ENCODE data around the gene TES.
A peak's percentile ranks its signal among the peaks of the same experiment; 100 is the strongest.

Gene TES

GRCh38 chr7:116211913-116212596, 1.7 kb downstream of the TES start:
- no peaks in the 10 kb centered on the region for H3K9me3 ChIP-seq (ENCODE audit: insufficient read depth, low read depth, low read length)
- peak overlapping the region; percentile 78; the same call in 1 of the 2 replicates for H3K9ac ChIP-seq (ENCODE audit: low read depth, low read length)
- 52% methylated on average over 5 of the region's 7 CpGs for WGBS
- peaks cover 18% of the 10 kb centered on the region for H3K4me1 ChIP-seq (ENCODE audit: insufficient read depth, low read length)
- H3K4me3 ChIP-seq (ENCODE audit: low read length) = peak overlapping the region; percentile 92
- H3K27me3 ChIP-seq (ENCODE audit: insufficient read depth, low read length) = peaks cover 39% of the 10 kb centered on the region; the same call in 1 of the 2 replicates
- H3K36me3 ChIP-seq (ENCODE audit: insufficient read depth, low read length) = no peaks in the 10 kb centered on the region
- no peak overlapping the region for H3K27ac ChIP-seq (ENCODE audit: low read depth, low read length)

GRCh38 chr7:116212869-116213268, 2.5 kb downstream of the TES start:
- H3K4me1 ChIP-seq (ENCODE audit: insufficient read depth, low read length) = peaks cover 18% of the 10 kb centered on the region
- H3K27ac ChIP-seq (ENCODE audit: low read depth, low read length) = no peak overlapping the region
- no peaks in the 10 kb centered on the region for H3K9me3 ChIP-seq (ENCODE audit: insufficient read depth, low read depth, low read length)
- H3K36me3 ChIP-seq (ENCODE audit: insufficient read depth, low read length) = no peaks in the 10 kb centered on the region
- H3K9ac ChIP-seq (ENCODE audit: low read depth, low read length) = no peak overlapping the region
- H3K27me3 ChIP-seq (ENCODE audit: insufficient read depth, low read length) = peaks cover 39% of the 10 kb centered on the region; the same call in 1 of the 2 replicates
- WGBS = 72% methylated on average over 4 of the region's 4 CpGs
- H3K4me3 ChIP-seq (ENCODE audit: low read length) = no peak overlapping the region

GRCh38 chr7:116213361-116214130, 3.2 kb downstream of the TES start:
- WGBS = 89% methylated on average over 2 of the region's 4 CpGs

GRCh38 chr7:116214921-116215320, 4.6 kb downstream of the TES start:
- 100% methylated on average over 2 of the region's 3 CpGs for WGBS
- peaks cover 15% of the 10 kb centered on the region for H3K4me1 ChIP-seq (ENCODE audit: insufficient read depth, low read length)

More at GRCh38 chr7:116213361-116214130, 3.2 kb downstream of the TES start:
- H3K27me3 ChIP-seq (ENCODE audit: insufficient read depth, low read length) = peaks cover 39% of the 10 kb centered on the region; the same call in 1 of the 2 replicates
- no peak overlapping the region for H3K4me3 ChIP-seq (ENCODE audit: low read length)
- H3K4me1 ChIP-seq (ENCODE audit: insufficient read depth, low read length) = peaks cover 18% of the 10 kb centered on the region
- no peaks in the 10 kb centered on the region for H3K9me3 ChIP-seq (ENCODE audit: insufficient read depth, low read depth, low read length)
- H3K9ac ChIP-seq (ENCODE audit: low read depth, low read length) = no peak overlapping the region
- H3K36me3 ChIP-seq (ENCODE audit: insufficient read depth, low read length) = no peaks in the 10 kb centered on the region
- H3K27ac ChIP-seq (ENCODE audit: low read depth, low read length) = no peak overlapping the region

DNA sequence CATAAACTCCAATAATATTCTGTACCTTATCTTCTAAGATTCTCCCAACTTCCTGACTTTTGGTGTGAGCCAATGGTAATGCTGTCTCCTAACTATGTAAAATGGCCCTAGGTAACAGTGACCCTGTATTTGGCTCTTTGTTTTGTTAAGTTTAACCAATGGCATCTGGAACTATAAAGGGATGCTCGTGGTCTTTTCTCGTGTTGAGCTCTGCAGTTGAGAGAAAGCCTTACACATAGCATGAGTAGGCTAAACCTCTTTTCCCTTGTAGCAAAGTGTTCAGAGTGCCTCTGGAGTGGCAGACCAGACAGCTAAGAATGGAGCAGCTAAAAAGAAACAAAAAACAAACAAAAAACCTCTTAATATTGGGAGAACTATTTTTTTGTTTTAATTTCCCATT, 5.2 kb downstream of the TES start:
- Histone ChIP-seq H3K9ac (ENCODE audit: low read depth, low read length) (no peak overlapping the region), H3K4me1 (ENCODE audit: insufficient read depth, low read length) (peaks cover 13% of the 10 kb centered on the region; the same call in 1 of the 2 replicates), H3K27me3 (ENCODE audit: insufficient read depth, low read length) (peaks cover 25% of the 10 kb centered on the region; the same call in 1 of the 2 replicates), H3K36me3 (ENCODE audit: insufficient read depth, low read length) (no peaks in the 10 kb centered on the region), H3K4me3 (ENCODE audit: low read length) (no peak overlapping the region), H3K27ac (ENCODE audit: low read depth, low read length) (no peak overlapping the region), H3K9me3 (ENCODE audit: insufficient read depth, low read depth, low read length) (no peaks in the 10 kb centered on the region)
- 81% methylated on average over 2 of the region's 2 CpGs for WGBS

More at GRCh38 chr7:116214921-116215320, 4.6 kb downstream of the TES start:
- Histone ChIP-seq H3K4me3 (ENCODE audit: low read length) (no peak overlapping the region), H3K9ac (ENCODE audit: low read depth, low read length) (no peak overlapping the region), H3K36me3 (ENCODE audit: insufficient read depth, low read length) (no peaks in the 10 kb centered on the region), H3K27ac (ENCODE audit: low read depth, low read length) (no peak overlapping the region), H3K27me3 (ENCODE audit: insufficient read depth, low read length) (peaks cover 27% of the 10 kb centered on the region; the same call in 1 of the 2 replicates), H3K9me3 (ENCODE audit: insufficient read depth, low read depth, low read length) (no peaks in the 10 kb centered on the region)

GRCh38 chr7:116216956-116217571, 6.7 kb downstream of the TES start:
- Histone ChIP-seq H3K36me3 (ENCODE audit: insufficient read depth, low read length) (no peaks in the 10 kb centered on the region), H3K9ac (ENCODE audit: low read depth, low read length) (no peak overlapping the region), H3K27me3 (ENCODE audit: insufficient read depth, low read length) (peaks cover 13% of the 10 kb centered on the region; the same call in 1 of the 2 replicates), H3K9me3 (ENCODE audit: insufficient read depth, low read depth, low read length) (no peaks in the 10 kb centered on the region), H3K4me1 (ENCODE audit: insufficient read depth, low read length) (peaks cover 9% of the 10 kb centered on the region; the same call in 1 of the 2 replicates), H3K4me3 (ENCODE audit: low read length) (no peak overlapping the region), H3K27ac (ENCODE audit: low read depth, low read length) (no peak overlapping the region)
- WGBS = 96% methylated on average over 3 of the region's 3 CpGs

GRCh38 chr7:116218051-116218645, 7.8 kb downstream of the TES start:
- Histone ChIP-seq H3K9me3 (ENCODE audit: insufficient read depth, low read depth, low read length) (no peaks in the 10 kb centered on the region), H3K4me1 (ENCODE audit: insufficient read depth, low read length) (0 out of 2 replicates have a peak, but pooled peaks cover 9% of the 10 kb centered on the region), H3K27me3 (ENCODE audit: insufficient read depth, low read length) (peaks cover 2% of the 10 kb centered on the region; the same call in 1 of the 2 replicates), H3K9ac (ENCODE audit: low read depth, low read length) (no peak overlapping the region), H3K27ac (ENCODE audit: low read depth, low read length) (no peak overlapping the region), H3K36me3 (ENCODE audit: insufficient read depth, low read length) (no peaks in the 10 kb centered on the region), H3K4me3 (ENCODE audit: low read length) (no peak overlapping the region)
- 83% methylated on average over 3 of the region's 4 CpGs for WGBS

- H3K4me1 ChIP-seq (ENCODE audit: insufficient read depth, low read length) = 0 out of 2 replicates have a peak, but pooled peaks cover 4% of the 10 kb centered on the region
- H3K27ac ChIP-seq (ENCODE audit: low read depth, low read length) = no peak overlapping the region
- H3K9ac ChIP-seq (ENCODE audit: low read depth, low read length) = no peak overlapping the region
- H3K36me3 ChIP-seq (ENCODE audit: insufficient read depth, low read length) = no peaks in the 10 kb centered on the region
- no peak overlapping the region for H3K4me3 ChIP-seq (ENCODE audit: low read length)
- WGBS = no CpG with 5 or more reads among the region's 1 CpG
- no peaks in the 10 kb centered on the region for H3K27me3 ChIP-seq (ENCODE audit: insufficient read depth, low read length)
- H3K9me3 ChIP-seq (ENCODE audit: insufficient read depth, low read depth, low read length) = no peaks in the 10 kb centered on the region
Observed at GRCh38 chr7:116218747-116219146, 8.4 kb downstream of the TES start.

GRCh38 chr7:116219288-116219687, 8.9 kb downstream of the TES start:
- H3K4me1 ChIP-seq (ENCODE audit: insufficient read depth, low read length) = 0 out of 2 replicates have a peak, but pooled peaks cover 4% of the 10 kb centered on the region
- no peak overlapping the region for H3K27ac ChIP-seq (ENCODE audit: low read depth, low read length)
- no peak overlapping the region for H3K9ac ChIP-seq (ENCODE audit: low read depth, low read length)
- H3K27me3 ChIP-seq (ENCODE audit: insufficient read depth, low read length) = no peaks in the 10 kb centered on the region
- no peak overlapping the region for H3K4me3 ChIP-seq (ENCODE audit: low read length)
- H3K36me3 ChIP-seq (ENCODE audit: insufficient read depth, low read length) = no peaks in the 10 kb centered on the region
- no peaks in the 10 kb centered on the region for H3K9me3 ChIP-seq (ENCODE audit: insufficient read depth, low read depth, low read length)

- no peaks in the 10 kb centered on the region for H3K36me3 ChIP-seq (ENCODE audit: insufficient read depth, low read length)
- 0 out of 2 replicates have a peak, but pooled peaks cover 4% of the 10 kb centered on the region for H3K4me1 ChIP-seq (ENCODE audit: insufficient read depth, low read length)
- H3K9me3 ChIP-seq (ENCODE audit: insufficient read depth, low read depth, low read length) = no peaks in the 10 kb centered on the region
- no peak overlapping the region for H3K4me3 ChIP-seq (ENCODE audit: low read length)
- 97% methylated on average over 4 of the region's 4 CpGs for WGBS
- H3K9ac ChIP-seq (ENCODE audit: low read depth, low read length) = no peak overlapping the region
- no peak overlapping the region for H3K27ac ChIP-seq (ENCODE audit: low read depth, low read length)
- no peaks in the 10 kb centered on the region for H3K27me3 ChIP-seq (ENCODE audit: insufficient read depth, low read length)
Observed at GRCh38 chr7:116219834-116220233, 9.5 kb downstream of the TES start.

Measured in HUES64 (cell line).